Endothelial cell (in vitro differentiated cells): ENCODE data around the gene AK9. TPM values are rescaled to one million over a fixed set of nuclear protein-coding genes. Genes with fewer than 3 reads are reported as not detected.
"Not testable (repeated sequence)": the region's sequence is repeated elsewhere in the genome, so short reads cannot be mapped to it uniquely, and the experiment has no call there.

Source experiments
- DNase-seq: peaks from one replicate; pipeline ENCODE4 v3.0.0; 2021; ENCODE audit warnings: low spot score
- H3K27ac Mint-ChIP-seq: one replicate; pipeline ENCODE4 v1.8.0; 2021; ENCODE audit warnings: mixed read lengths, inconsistent platforms; ENCODE audit not compliant: unreplicated experiment
- H3K27me3 Mint-ChIP-seq: one replicate; pipeline ENCODE4 v1.8.0; 2021; ENCODE audit warnings: mild to moderate bottlenecking, moderate library complexity, mixed read lengths, inconsistent platforms; ENCODE audit not compliant: unreplicated experiment
- H3K36me3 Mint-ChIP-seq: one replicate; pipeline ENCODE4 v1.8.0; 2021; ENCODE audit warnings: mild to moderate bottlenecking, low read depth, mixed read lengths, inconsistent platforms; ENCODE audit not compliant: unreplicated experiment
- H3K4me1 Mint-ChIP-seq: one replicate; pipeline ENCODE4 v1.8.0; 2021; ENCODE audit warnings: mild to moderate bottlenecking, mixed read lengths, inconsistent platforms; ENCODE audit not compliant: unreplicated experiment
- H3K4me3 Mint-ChIP-seq: one replicate; pipeline ENCODE4 v1.8.0; 2021; ENCODE audit warnings: mild to moderate bottlenecking, mixed read lengths, inconsistent platforms; ENCODE audit not compliant: unreplicated experiment
- H3K9me3 Mint-ChIP-seq: one replicate; pipeline ENCODE4 v1.8.0; 2021; ENCODE audit warnings: mixed read lengths, inconsistent platforms; ENCODE audit not compliant: unreplicated experiment
- total RNA-seq: library from RNA; stranded (reverse); fragmentation: NEBNext Ultra II Directional; extraction: Animal tissue kit (Norgen Biotek cat#: 25700); gene quantifications from one replicate; pipeline ENCODE4 v1.2.1, GENCODE V29; 2021; ENCODE audit not compliant: unreplicated experiment
- TF ChIP-seq, protein P1 (sequence below): fragments of 200-600 bp; sonication (generic); IDR thresholded peaks from one replicate; pipeline ENCODE4 v1.5.0; 2021; ENCODE audit warnings: antibody characterized with exemption; ENCODE audit not compliant: unreplicated experiment

AK9 gene
- total RNA-seq, 1 donor from 2014 or later, result 3.5 TPM

DNA sequence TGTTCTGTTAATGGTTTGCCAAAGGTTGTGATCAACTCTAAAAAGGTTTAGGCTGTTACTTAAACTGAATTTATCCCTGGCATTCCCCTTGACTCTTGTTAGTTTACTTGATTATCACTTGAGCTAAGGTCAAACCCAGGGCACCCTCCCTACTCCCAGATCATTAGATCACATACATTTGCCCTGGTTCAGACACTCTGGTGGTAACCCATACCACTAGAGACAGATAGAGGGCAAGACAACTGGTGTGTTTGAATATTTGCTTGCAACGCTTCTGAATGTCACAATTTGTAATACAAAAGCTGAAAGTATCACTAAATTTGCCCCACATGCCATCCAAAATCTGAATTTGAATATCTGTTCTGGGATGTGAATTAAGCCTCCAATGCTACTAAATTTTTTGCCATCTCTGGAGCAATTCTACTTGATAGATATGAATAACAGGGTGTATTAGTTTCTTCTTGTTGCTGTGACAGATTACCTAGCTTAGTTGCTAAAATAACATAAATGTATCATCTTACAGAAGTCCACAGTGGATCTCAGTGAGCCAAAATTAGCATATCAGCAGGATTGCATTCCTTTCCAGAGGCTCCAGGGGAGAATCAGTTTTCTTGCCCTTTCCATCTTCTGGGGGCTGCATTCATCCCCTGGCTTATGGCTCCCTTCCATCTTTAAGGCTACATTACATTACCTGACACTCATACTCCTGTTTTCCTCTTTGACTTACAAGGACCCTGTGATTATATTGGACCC lies 45.4 kb upstream of the AK9 start:
- TF ChIP-seq, protein P1, sequence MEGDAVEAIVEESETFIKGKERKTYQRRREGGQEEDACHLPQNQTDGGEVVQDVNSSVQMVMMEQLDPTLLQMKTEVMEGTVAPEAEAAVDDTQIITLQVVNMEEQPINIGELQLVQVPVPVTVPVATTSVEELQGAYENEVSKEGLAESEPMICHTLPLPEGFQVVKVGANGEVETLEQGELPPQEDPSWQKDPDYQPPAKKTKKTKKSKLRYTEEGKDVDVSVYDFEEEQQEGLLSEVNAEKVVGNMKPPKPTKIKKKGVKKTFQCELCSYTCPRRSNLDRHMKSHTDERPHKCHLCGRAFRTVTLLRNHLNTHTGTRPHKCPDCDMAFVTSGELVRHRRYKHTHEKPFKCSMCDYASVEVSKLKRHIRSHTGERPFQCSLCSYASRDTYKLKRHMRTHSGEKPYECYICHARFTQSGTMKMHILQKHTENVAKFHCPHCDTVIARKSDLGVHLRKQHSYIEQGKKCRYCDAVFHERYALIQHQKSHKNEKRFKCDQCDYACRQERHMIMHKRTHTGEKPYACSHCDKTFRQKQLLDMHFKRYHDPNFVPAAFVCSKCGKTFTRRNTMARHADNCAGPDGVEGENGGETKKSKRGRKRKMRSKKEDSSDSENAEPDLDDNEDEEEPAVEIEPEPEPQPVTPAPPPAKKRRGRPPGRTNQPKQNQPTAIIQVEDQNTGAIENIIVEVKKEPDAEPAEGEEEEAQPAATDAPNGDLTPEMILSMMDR, result no peak
- no peak overlapping the region for H3K27ac Mint-ChIP-seq
- peaks cover 15% of the 10 kb centered on the region for H3K36me3 Mint-ChIP-seq
- no peak for DNase-seq
- H3K9me3 Mint-ChIP-seq, result no peaks in the 10 kb centered on the region
- H3K4me1 Mint-ChIP-seq, result peaks cover 4% of the 10 kb centered on the region
- no peak overlapping the region for H3K4me3 Mint-ChIP-seq
- H3K27me3 Mint-ChIP-seq, result no peaks in the 10 kb centered on the region

DNA sequence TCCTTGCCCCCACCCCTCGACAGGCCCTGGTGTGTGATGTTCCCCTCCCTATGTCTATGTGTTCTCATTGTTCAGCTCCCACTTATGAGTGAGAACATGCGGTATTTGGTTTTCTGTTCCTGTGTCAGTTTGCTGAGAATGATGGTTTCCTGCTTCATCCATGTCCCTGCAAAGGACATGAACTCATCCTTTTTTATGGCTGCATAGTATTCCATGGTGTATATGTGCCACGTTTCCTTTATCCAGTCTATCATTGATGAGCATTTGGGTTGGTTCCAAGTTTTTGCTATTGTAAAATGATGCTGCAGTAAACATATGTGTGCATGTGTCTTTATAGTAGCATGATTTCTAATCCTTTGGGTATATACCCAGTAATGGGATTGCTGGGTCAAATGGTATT lies 34.2 kb upstream of the AK9 start:
- H3K27me3 Mint-ChIP-seq, DNase-seq, H3K9me3 Mint-ChIP-seq, H3K36me3 Mint-ChIP-seq, H3K4me1 Mint-ChIP-seq, H3K27ac Mint-ChIP-seq, H3K4me3 Mint-ChIP-seq: not testable (repeated sequence)

- H3K36me3 Mint-ChIP-seq, result peaks cover 9% of the 10 kb centered on the region
- no peak overlapping the region for H3K27ac Mint-ChIP-seq
- no peaks in the 10 kb centered on the region for H3K9me3 Mint-ChIP-seq
- TF ChIP-seq, protein P1, result no peak
- H3K27me3 Mint-ChIP-seq, result no peaks in the 10 kb centered on the region
- H3K4me3 Mint-ChIP-seq, result no peak overlapping the region
- peaks cover 6% of the 10 kb centered on the region for H3K4me1 Mint-ChIP-seq
- no peak for DNase-seq
These were observed 31.7 kb upstream of the AK9 start for GRCh38 chr6:109722564-109723254.

GRCh38 chr6:109722011-109722410 lies 31.0 kb upstream of the AK9 start:
- no peaks in the 10 kb centered on the region for H3K27me3 Mint-ChIP-seq
- DNase-seq, result no peak
- no peak overlapping the region for H3K27ac Mint-ChIP-seq
- TF ChIP-seq, protein P1, result no peak
- peaks cover 9% of the 10 kb centered on the region for H3K36me3 Mint-ChIP-seq
- no peak overlapping the region for H3K4me3 Mint-ChIP-seq
- H3K9me3 Mint-ChIP-seq, result no peaks in the 10 kb centered on the region
- H3K4me1 Mint-ChIP-seq, result peaks cover 6% of the 10 kb centered on the region

- no peak for DNase-seq
- TF ChIP-seq, protein P1, result no peak
- Mint-ChIP-seq H3K9me3 (no peaks in the 10 kb centered on the region), H3K36me3 (peaks cover 3% of the 10 kb centered on the region), H3K27ac (no peak overlapping the region), H3K4me3 (no peak overlapping the region), H3K4me1 (peaks cover 6% of the 10 kb centered on the region), H3K27me3 (no peaks in the 10 kb centered on the region)
These were observed 29.3 kb upstream of the AK9 start for GRCh38 chr6:109720311-109720710.
